Smooth muscle cell (in vitro differentiated cells): ENCODE results near the gene BGLAP. TPM values are rescaled to one million over a fixed set of nuclear protein-coding genes. Genes with fewer than 3 reads are reported as not detected.

Source experiments
- DNase-seq: peaks from one replicate; lab custom pipeline; 2025; ENCODE audit not compliant: unreplicated experiment; lab: John Stamatoyannopoulos, UW
- H2AFZ ChIP-seq: fragments of 200-600 bp; sonication (generic); 2 replicates; pipeline ENCODE4 v1.6.0; 2016; ENCODE audit warnings: antibody characterized with exemption, low read depth, mild to moderate bottlenecking
- H3F3A ChIP-seq: fragments of 200-600 bp; sonication (generic); 2 replicates; pipeline ENCODE4 v1.6.0; 2017; ENCODE audit warnings: antibody characterized with exemption, low read depth
- H3K27ac ChIP-seq: fragments of 200-600 bp; sonication (generic); 2 replicates; pipeline ENCODE4 v1.5.1; 2016; ENCODE audit warnings: low read depth, mild to moderate bottlenecking
- H3K27me3 ChIP-seq: fragments of 200-600 bp; sonication (generic); 2 replicates; pipeline ENCODE4 v1.6.1; 2016; ENCODE audit warnings: low read depth, mild to moderate bottlenecking
- H3K36me3 ChIP-seq: fragments of 200-600 bp; sonication (generic); 2 replicates; pipeline ENCODE4 v1.5.1; 2016; ENCODE audit warnings: low read depth
- H3K4me1 ChIP-seq: fragments of 200-600 bp; sonication (generic); 2 replicates; pipeline ENCODE4 v1.5.1; 2016; ENCODE audit warnings: low read depth
- H3K4me2 ChIP-seq: fragments of 200-600 bp; sonication (generic); 2 replicates; pipeline ENCODE4 v1.6.0; 2016; ENCODE audit warnings: mild to moderate bottlenecking
- H3K4me3 ChIP-seq: fragments of 200-600 bp; sonication (generic); 2 replicates; pipeline ENCODE4 v1.5.1; 2016; ENCODE audit warnings: mild to moderate bottlenecking
- H3K79me2 ChIP-seq: fragments of 200-600 bp; sonication (generic); 2 replicates; pipeline ENCODE4 v1.6.0; 2016; ENCODE audit warnings: low read depth, mild to moderate bottlenecking
- H3K9ac ChIP-seq: fragments of 200-600 bp; sonication (generic); 2 replicates; pipeline ENCODE4 v1.6.0; 2016; ENCODE audit warnings: low read depth
- H3K9me3 ChIP-seq: fragments of 200-600 bp; sonication (generic); replicated peaks from 2 replicates; pipeline ENCODE4 v1.5.1; 2016; ENCODE audit warnings: low read depth
- H4K20me1 ChIP-seq: fragments of 200-600 bp; sonication (generic); 2 replicates; pipeline ENCODE4 v1.6.0; 2016; ENCODE audit warnings: low read depth
- CTCF ChIP-seq: fragments of 200-600 bp; sonication (generic); IDR thresholded peaks from 2 replicates; pipeline ENCODE4 v1.5.1; 2017; ENCODE audit warnings: borderline replicate concordance, mild to moderate bottlenecking, antibody characterized with exemption; ENCODE audit not compliant: insufficient read depth, poor library complexity, severe bottlenecking
- WGBS: methylation state at CpG from one replicate; pipeline ENCODE4 v1.1.7; 2016; ENCODE audit warnings: low lambda C conversion rate; 5-methylcytosine and 5-hydroxymethylcytosine counted together
- polyA plus RNA-seq: library from polyadenylated mRNA; unstranded; fragments of >200 nt; fragmentation: Nextera tagmentation; extraction: Ambion mirVana; gene quantifications from 2 replicates; pipeline ENCODE4 v1.2.1, GENCODE V29; 2016
- total RNA-seq: library from RNA; depleted of rRNA; stranded (reverse); fragments of >200 nt; gene quantifications from 2 replicates; pipeline ENCODE4 v1.2.3, GENCODE V29; 2014

BGLAP gene
- total and polyA plus RNA-seq, 2 experiments from 2014 or later = 0.62 to 0.63 TPM

- Histone ChIP-seq H3K9me3 (no peaks in the 10 kb centered on the region), H3K36me3 (no peaks in the 10 kb centered on the region), H3K4me2 (peak overlapping the region; percentile 94), H4K20me1 (peaks cover 44% of the 10 kb centered on the region), H3K27me3 (no peaks in the 10 kb centered on the region), H3K4me3 (peak overlapping the region; percentile 82), H3K79me2 (peaks cover 42% of the 10 kb centered on the region), H3K27ac (peak overlapping the region; percentile 87), H3K4me1 (peaks cover 24% of the 10 kb centered on the region), H2AFZ (peak overlapping the region; percentile 37), H3K9ac (peak overlapping the region; percentile 97), H3F3A (no peaks in the 10 kb centered on the region)
- no peak for DNase-seq
- 11% methylated on average over 22 of the region's 22 CpGs for WGBS
- TF ChIP-seq CTCF = no peak
Observed at GRCh38 chr1:156281693-156282478, 39.9 kb downstream of the BGLAP start.

GRCh38 chr1:156282479-156283222, 40.7 kb downstream of the BGLAP start, which contains the start of gene SMG5:
Gene SMG5 (minus strand): TSS chr1:156282825. CDS start chr1:156282680, 145 bp downstream.
- Histone ChIP-seq H3K27me3 (no peaks in the 10 kb centered on the region), H3K9me3 (no peaks in the 10 kb centered on the region), H4K20me1 (peaks cover 43% of the 10 kb centered on the region), H3K4me3 (peak within 1 kb of the TSS; percentile 82), H3K9ac (peak within 1 kb of the TSS; percentile 97), H2AFZ (peak within 1 kb of the TSS; percentile 87), H3F3A (no peaks in the 10 kb centered on the region), H3K4me2 (peak within 1 kb of the TSS; percentile 96), H3K4me1 (peaks cover 24% of the 10 kb centered on the region), H3K79me2 (peaks cover 42% of the 10 kb centered on the region), H3K36me3 (no peaks in the 10 kb centered on the region), H3K27ac (peak within 1 kb of the TSS; percentile 87)
- peak; percentile 89 for DNase-seq
- TF ChIP-seq CTCF = no peak
- 2% methylated on average over 38 of the region's 50 CpGs for WGBS

GRCh38 chr1:156283521-156283920, 41.5 kb downstream of the BGLAP start:
- H3K27me3 ChIP-seq = no peaks in the 10 kb centered on the region
- WGBS = 97% methylated on average over 1 of the region's 1 CpG
- no peaks in the 10 kb centered on the region for H3F3A ChIP-seq
- peak overlapping the region; percentile 96 for H3K4me2 ChIP-seq
- no peaks in the 10 kb centered on the region for H3K9me3 ChIP-seq
- H4K20me1 ChIP-seq = peaks cover 35% of the 10 kb centered on the region
- H2AFZ ChIP-seq = peak overlapping the region; percentile 87
- peak overlapping the region; percentile 97 for H3K9ac ChIP-seq
- DNase-seq = no peak
- peak overlapping the region; percentile 82 for H3K4me3 ChIP-seq
- no peaks in the 10 kb centered on the region for H3K36me3 ChIP-seq
- no peak for TF ChIP-seq CTCF
- H3K79me2 ChIP-seq = peaks cover 36% of the 10 kb centered on the region
- no peak overlapping the region for H3K27ac ChIP-seq
- peaks cover 24% of the 10 kb centered on the region for H3K4me1 ChIP-seq
